HepG2 (cell line): ENCODE data around the gene TP73.

Experiments
- AKAP8 ChIP-seq: sonication (generic); formaldehyde crosslinking; IDR thresholded peaks from 2 replicates; pipeline ENCODE4 v1.5.1; 2020; ENCODE audit warnings: mild to moderate bottlenecking, missing genetic modification reagents
- CHD4 ChIP-seq: fragments of 200-600 bp; sonication (generic); IDR thresholded peaks from 2 replicates; pipeline ENCODE4 v1.7.0; 2017; ENCODE audit warnings: mild to moderate bottlenecking, low read length, borderline replicate concordance
- CTCF ChIP-seq: sonication (generic); formaldehyde crosslinking; IDR thresholded peaks from 2 replicates; pipeline ENCODE4 v1.5.0; 2020; ENCODE audit warnings: mild to moderate bottlenecking, missing genetic modification reagents, moderate library complexity
- FOXK1 ChIP-seq: sonication (generic); formaldehyde crosslinking; IDR thresholded peaks from 2 replicates; pipeline ENCODE4 v1.4.0; 2020; ENCODE audit warnings: low read depth, missing genetic modification reagents, borderline replicate concordance
- HINFP ChIP-seq: sonication (generic); formaldehyde crosslinking; IDR thresholded peaks from 2 replicates; pipeline ENCODE4 v1.4.0; 2020; ENCODE audit warnings: low read depth, mild to moderate bottlenecking, missing genetic modification reagents
- TCF12 ChIP-seq, 2 experiments: fragments of 450-650 bp in 1 of 2; sonication (generic) in 1 of 2; formaldehyde crosslinking in 1 of 2; IDR thresholded peaks; 2 replicates each; pipeline versions ENCODE4 v1.6.1 to v1.8.0; 2017 to 2022; ENCODE audit warnings: antibody characterized with exemption in 1 of 2, mild to moderate bottlenecking in 1 of 2, missing genetic modification reagents in 1 of 2, moderate library complexity in 1 of 2
- U2AF1 ChIP-seq: fragments of 200-400 bp; formaldehyde crosslinking; optimal IDR thresholded peaks from 2 replicates; pipeline ENCODE3; 2017; ENCODE audit warnings: mild to moderate bottlenecking, low read depth, low read length

GRCh38 chr1:3717715-3718601 is 65.6 kb downstream of the TP73 start:
- TF ChIP-seq CTCF (CRISPR knock-in tag) (no peak), AKAP8 (CRISPR knock-in tag) (peak; percentile 87), FOXK1 (CRISPR knock-in tag) (no peak), CHD4 (no peak), HINFP (no peak), TCF12 (IDR thresholded peaks at IDR 0.05) (no peak), TCF12 (CRISPR knock-in tag; IDR thresholded peaks at IDR 0.05) (no peak), U2AF1 (no peak)
